GM12878 (cell line): ENCODE results near the gene PNMA6E. TPM values are rescaled to one million over a fixed set of nuclear protein-coding genes. Genes with fewer than 3 reads are reported as not detected.

ENCODE experiments used
- ATAC-seq: fragments of 200-7000 bp; cut with Tn5 transposase; 3 replicates; pipeline ENCODE4 v1.9.1; 2020; ENCODE audit warnings: mild to moderate bottlenecking, moderate library complexity
- BruUV-seq: library from RNA; stranded (reverse); fragments of 400-500 nt; replicated peaks from 2 replicates; lab custom pipeline; 2021; lab: Mats Ljungman, UMichigan
- CTCF ChIA-PET: fragments of 300-600 bp; sonication (Branson Sonifier 250); formaldehyde crosslinking; extraction: SDS; loops from one replicate; lab custom pipeline; 2021; ENCODE audit warnings: inconsistent platforms; lab: Yijun Ruan, JAX
- POLR2A ChIA-PET: fragments of 350-600 bp; formaldehyde crosslinking; extraction: SDS; loops from one replicate; lab custom pipeline; 2021; ENCODE audit warnings: inconsistent platforms; lab: Charles Lee
- RAD21 ChIA-PET: fragments of 300-600 bp; sonication (Branson Sonifier 250); formaldehyde crosslinking; loops from one replicate; lab custom pipeline; 2023; ENCODE audit warnings: antibody characterized with exemption; ENCODE audit not compliant: unreplicated experiment; lab: Charles Lee
- SMC1A ChIA-PET: fragments of 300-600 bp; sonication (Branson Sonifier 250); formaldehyde crosslinking; loops from one replicate; lab custom pipeline; 2023; ENCODE audit not compliant: unreplicated experiment, uncharacterized antibody; lab: Charles Lee
- DNase-seq: peaks from one replicate; pipeline ENCODE4 v3.0.0-alpha.2; 2011; ENCODE audit warnings: low read depth, low spot score
- FAIRE-seq: peaks from 3 replicates; lab custom pipeline; 2011; peaks lifted over from hg19 to GRCh38; lab: Jason Lieb, UNC
- H2AFZ ChIP-seq: 2 replicates; pipeline ENCODE4 v1.6.0; 2011; ENCODE audit warnings: low read depth, low read length, control low read depth; ENCODE audit not compliant: control insufficient read depth
- H3K27ac ChIP-seq: 2 replicates; pipeline ENCODE4 v1.5.1; 2011; ENCODE audit warnings: control low read depth; ENCODE audit not compliant: control insufficient read depth, insufficient read depth
- H3K27me3 ChIP-seq, 2 experiments: replicated peaks in 1 of 2; 2 replicates each; pipeline versions ENCODE4 v1.6.0 to v1.6.1; 2011; ENCODE audit warnings: low read length in 1 of 2; ENCODE audit not compliant: control insufficient read depth in 2 of 2, insufficient read depth in 2 of 2
- H3K36me3 ChIP-seq, 2 experiments: 2 replicates each; pipeline ENCODE4 v1.5.1; 2011; ENCODE audit warnings: low read length in 1 of 2; ENCODE audit not compliant: control insufficient read depth in 2 of 2, insufficient read depth in 2 of 2
- H3K4me1 ChIP-seq: 2 replicates; pipeline ENCODE4 v1.6.1; 2011; ENCODE audit warnings: mild to moderate bottlenecking, low read length, moderate library complexity, mixed read lengths; ENCODE audit not compliant: control insufficient read depth, insufficient read depth
- H3K4me2 ChIP-seq: 2 replicates; pipeline ENCODE4 v1.6.0; 2011; ENCODE audit warnings: control low read depth; ENCODE audit not compliant: control insufficient read depth, insufficient read depth
- H3K4me3 ChIP-seq: fragments of 200-600 bp; sonication (generic); 2 replicates; pipeline ENCODE4 v1.5.1; 2016
- H3K79me2 ChIP-seq: 2 replicates; pipeline ENCODE4 v1.6.0; 2011; ENCODE audit warnings: low read length; ENCODE audit not compliant: control insufficient read depth, insufficient read depth
- H3K9ac ChIP-seq: 2 replicates; pipeline ENCODE4 v1.8.0; 2011; ENCODE audit warnings: low read length, control low read depth, mixed read lengths; ENCODE audit not compliant: control insufficient read depth, insufficient read depth
- H3K9me3 ChIP-seq: replicated peaks from 3 replicates; pipeline ENCODE4 v1.5.1; 2011; ENCODE audit warnings: mild to moderate bottlenecking, low read length; ENCODE audit not compliant: control insufficient read depth, insufficient read depth
- H4K20me1 ChIP-seq: 2 replicates; pipeline ENCODE4 v1.6.0; 2011; ENCODE audit not compliant: control insufficient read depth, insufficient read depth
- ATF3 ChIP-seq: IDR thresholded peaks from 2 replicates; pipeline ENCODE4 v1.6.1; 2011; ENCODE audit warnings: low read depth, mild to moderate bottlenecking, low read length, moderate library complexity, borderline replicate concordance; ENCODE audit errors: extremely low read depth
- BCL11A ChIP-seq: IDR thresholded peaks from 2 replicates; pipeline ENCODE4 v1.6.1; 2011; ENCODE audit warnings: low read depth, low read length
- CBX5 ChIP-seq: sonication (generic); IDR thresholded peaks from 2 replicates; pipeline ENCODE4 v1.6.1; 2016; ENCODE audit warnings: low read depth, moderate library complexity, mild to moderate bottlenecking, inconsistent platforms
- CHD4 ChIP-seq: fragments of 200-600 bp; sonication (generic); IDR thresholded peaks from 2 replicates; pipeline ENCODE4 v1.6.1; 2016; ENCODE audit warnings: mild to moderate bottlenecking
- ETV6 ChIP-seq, 2 experiments: fragments of 450-650 bp in 1 of 2; IDR thresholded peaks in 1 of 2; conservative IDR thresholded peaks in 1 of 2; 2 replicates each; pipeline ENCODE4 v1.6.1; 2014; ENCODE audit warnings: antibody characterized with exemption in 1 of 2, borderline replicate concordance in 1 of 2, low read depth in 1 of 2, mild to moderate bottlenecking in 1 of 2, moderate library complexity in 1 of 2
- PRDM15 ChIP-seq: fragments of 450-650 bp; formaldehyde crosslinking; IDR thresholded peaks from 2 replicates; pipeline ENCODE4 v1.4.0; 2020; ENCODE audit warnings: mild to moderate bottlenecking, moderate library complexity
- SMARCA5 ChIP-seq: fragments of 450-650 bp; IDR thresholded peaks from 2 replicates; pipeline ENCODE4 v1.6.1; 2017; ENCODE audit warnings: mild to moderate bottlenecking
- SPI1 ChIP-seq: IDR thresholded peaks from 2 replicates; pipeline ENCODE4 v1.6.1; 2011; ENCODE audit warnings: low read depth, mild to moderate bottlenecking, low read length, moderate library complexity, borderline replicate concordance; ENCODE audit not compliant: insufficient read depth
- ZNF622 ChIP-seq: fragments of 450-650 bp; IDR thresholded peaks from 2 replicates; pipeline ENCODE4 v1.6.1; 2017; ENCODE audit warnings: mild to moderate bottlenecking, inconsistent platforms
- WGBS: methylation state at CpG from one replicate; pipeline ENCODE4 v1.1.6; 2016; ENCODE audit warnings: low lambda C conversion rate; ENCODE audit not compliant: insufficient replicate concordance, insufficient coverage; ENCODE audit errors: missing lambda C conversion rate; 5-methylcytosine and 5-hydroxymethylcytosine counted together
- in situ Hi-C: fragments of 300-500 bp; cut with MboI; formaldehyde crosslinking; loops from 9 replicates; pipeline ENCODE4 v1.14.3; 2018; ENCODE audit warnings: mixed read lengths
- intact Hi-C: fragments of 100-400 bp; cut with micrococcal nuclease; formaldehyde crosslinking; loops from one replicate; pipeline ENCODE4 v1.14.2; 2022; ENCODE audit not compliant: unreplicated experiment
- polyA plus RNA-seq, 11 experiments: library from polyadenylated mRNA; depleted of rRNA in 4 of 11; unstranded in 6 of 11; stranded (reverse) in 5 of 11; fragments of >200 nt; fragmentation: Nextera tagmentation in 4 of 11; fragmentation: Illumina TruSeq in 1 of 11; extraction: Ambion mirVana in 4 of 11; extraction: Trizol in 1 of 11; gene quantifications; 1 replicate in 1 of 11; 2 replicates in 10 of 11; pipeline versions ENCODE4 v1.2.1 to v1.2.3, GENCODE V29; 2011 to 2016; ENCODE audit warnings: inconsistent platforms in 2 of 11, missing spikeins in 2 of 11, low read depth in 1 of 11
- total RNA-seq, 4 experiments: library from RNA; depleted of rRNA in 3 of 4; stranded (reverse); fragments of >200 nt in 3 of 4; fragmentation: Illumina TruSeq in 1 of 4; extraction: Trizol in 1 of 4; gene quantifications; 2 replicates each; pipeline versions ENCODE4 v1.2.1 to v1.2.3, GENCODE V29; 2013 to 2021
- TF ChIP-seq, protein P1 (sequence below): IDR thresholded peaks from 2 replicates; pipeline ENCODE4 v1.6.1; 2012; ENCODE audit warnings: mild to moderate bottlenecking, low read depth, low read length

The PNMA6E gene
- total and polyA plus RNA-seq, 10 of the 15 experiments (the other 5 are each of a cell fraction or from before 2014, with no cell fraction given), result not detected

GRCh38 chrX:153395613-153396319 lies 5.4 kb downstream of the PNMA6E start (continued):
- no peak for TF ChIP-seq SPI1
- TF ChIP-seq ETV6 (conservative IDR thresholded peaks at IDR 0.05 in 1 of 2, IDR thresholded peaks at IDR 0.05 in 1 of 2; ENCODE audit: borderline replicate concordance in 1 of 2, low read depth in 1 of 2), result no peak
- TF ChIP-seq CBX5, result no peak
- TF ChIP-seq ZNF622, result no peak
- TF ChIP-seq, protein P1, sequence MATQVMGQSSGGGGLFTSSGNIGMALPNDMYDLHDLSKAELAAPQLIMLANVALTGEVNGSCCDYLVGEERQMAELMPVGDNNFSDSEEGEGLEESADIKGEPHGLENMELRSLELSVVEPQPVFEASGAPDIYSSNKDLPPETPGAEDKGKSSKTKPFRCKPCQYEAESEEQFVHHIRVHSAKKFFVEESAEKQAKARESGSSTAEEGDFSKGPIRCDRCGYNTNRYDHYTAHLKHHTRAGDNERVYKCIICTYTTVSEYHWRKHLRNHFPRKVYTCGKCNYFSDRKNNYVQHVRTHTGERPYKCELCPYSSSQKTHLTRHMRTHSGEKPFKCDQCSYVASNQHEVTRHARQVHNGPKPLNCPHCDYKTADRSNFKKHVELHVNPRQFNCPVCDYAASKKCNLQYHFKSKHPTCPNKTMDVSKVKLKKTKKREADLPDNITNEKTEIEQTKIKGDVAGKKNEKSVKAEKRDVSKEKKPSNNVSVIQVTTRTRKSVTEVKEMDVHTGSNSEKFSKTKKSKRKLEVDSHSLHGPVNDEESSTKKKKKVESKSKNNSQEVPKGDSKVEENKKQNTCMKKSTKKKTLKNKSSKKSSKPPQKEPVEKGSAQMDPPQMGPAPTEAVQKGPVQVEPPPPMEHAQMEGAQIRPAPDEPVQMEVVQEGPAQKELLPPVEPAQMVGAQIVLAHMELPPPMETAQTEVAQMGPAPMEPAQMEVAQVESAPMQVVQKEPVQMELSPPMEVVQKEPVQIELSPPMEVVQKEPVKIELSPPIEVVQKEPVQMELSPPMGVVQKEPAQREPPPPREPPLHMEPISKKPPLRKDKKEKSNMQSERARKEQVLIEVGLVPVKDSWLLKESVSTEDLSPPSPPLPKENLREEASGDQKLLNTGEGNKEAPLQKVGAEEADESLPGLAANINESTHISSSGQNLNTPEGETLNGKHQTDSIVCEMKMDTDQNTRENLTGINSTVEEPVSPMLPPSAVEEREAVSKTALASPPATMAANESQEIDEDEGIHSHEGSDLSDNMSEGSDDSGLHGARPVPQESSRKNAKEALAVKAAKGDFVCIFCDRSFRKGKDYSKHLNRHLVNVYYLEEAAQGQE, result no peak
- TF ChIP-seq ATF3, result no peak
- no peak for TF ChIP-seq SMARCA5
- TF ChIP-seq CHD4, result no peak

DNA sequence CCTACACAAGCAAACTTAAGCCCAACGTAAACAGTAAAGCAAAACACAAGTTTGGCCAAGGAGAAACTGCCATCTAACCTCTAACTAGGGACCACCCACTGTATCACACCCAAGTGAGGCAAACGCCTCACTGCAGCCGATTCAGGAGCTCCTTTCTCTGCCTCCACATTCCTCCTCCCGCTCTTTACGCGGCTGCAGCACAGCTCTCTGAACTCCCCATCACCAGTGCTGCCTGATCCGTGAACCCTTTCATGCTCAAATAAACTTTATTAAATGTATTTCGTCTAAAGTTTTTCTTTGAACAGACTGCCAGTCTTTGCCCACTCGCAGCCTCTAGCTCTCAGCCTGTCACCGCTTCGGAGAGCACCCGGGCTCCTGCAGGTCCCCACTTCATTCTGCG lies 6.5 kb downstream of the PNMA6E start:
- RAD21 ChIA-PET, result no interaction called here
- 51% methylated on average over 13 of the region's 13 CpGs for WGBS
- SMC1A ChIA-PET, result interaction anchor here (0.5 kb wide), 1 partner anchor 41 kb away, joined by 3 read pairs; no protein-coding TSS in a partner anchor
- no peaks in the 10 kb centered on the region for H3K36me3 ChIP-seq
- FAIRE-seq, result no peak
- no peak overlapping the region for H3K27ac ChIP-seq
- H3K4me2 ChIP-seq, result no peak overlapping the region
- no peak overlapping the region for H2AFZ ChIP-seq
- no peak overlapping the region for H3K9ac ChIP-seq
- CTCF ChIA-PET, result no interaction called here
- no peaks in the 10 kb centered on the region; a peak in 1 of 4 replicates for H3K27me3 ChIP-seq
- DNase-seq, result no peak
- H4K20me1 ChIP-seq, result no peaks in the 10 kb centered on the region
- no peak for ATAC-seq
- intact Hi-C loops (no loop called here), in situ Hi-C loops (no loop called here)
- POLR2A ChIA-PET, result no interaction called here
- no peaks in the 10 kb centered on the region for H3K79me2 ChIP-seq
- no peaks in the 10 kb centered on the region for H3K4me1 ChIP-seq
- H3K9me3 ChIP-seq, result no peaks in the 10 kb centered on the region; the same call in 2 of the 3 replicates
- no peak overlapping the region for H3K4me3 ChIP-seq
- no TSS peak for BruUV-seq
- TF ChIP-seq BCL11A (no peak), PRDM15 (CRISPR knock-in tag) (no peak)
